ENCODE results near the gene NUDCD2. TPM values are rescaled to one million over a fixed set of nuclear protein-coding genes. Genes with fewer than 3 reads are reported as not detected.
A peak's percentile ranks its signal among the peaks of the same experiment; 100 is the strongest.

The NUDCD2 gene
- total and polyA plus RNA-seq, 9 of the 15 experiments (the other 6 are each of a cell fraction or from before 2014, with no cell fraction given), result 14.6 to 76.9 (median 32.5) TPM

GRCh38 chr5:163459819-163460561 is at the start of gene NUDCD2 (continued):
- TF ChIP-seq, protein P1, sequence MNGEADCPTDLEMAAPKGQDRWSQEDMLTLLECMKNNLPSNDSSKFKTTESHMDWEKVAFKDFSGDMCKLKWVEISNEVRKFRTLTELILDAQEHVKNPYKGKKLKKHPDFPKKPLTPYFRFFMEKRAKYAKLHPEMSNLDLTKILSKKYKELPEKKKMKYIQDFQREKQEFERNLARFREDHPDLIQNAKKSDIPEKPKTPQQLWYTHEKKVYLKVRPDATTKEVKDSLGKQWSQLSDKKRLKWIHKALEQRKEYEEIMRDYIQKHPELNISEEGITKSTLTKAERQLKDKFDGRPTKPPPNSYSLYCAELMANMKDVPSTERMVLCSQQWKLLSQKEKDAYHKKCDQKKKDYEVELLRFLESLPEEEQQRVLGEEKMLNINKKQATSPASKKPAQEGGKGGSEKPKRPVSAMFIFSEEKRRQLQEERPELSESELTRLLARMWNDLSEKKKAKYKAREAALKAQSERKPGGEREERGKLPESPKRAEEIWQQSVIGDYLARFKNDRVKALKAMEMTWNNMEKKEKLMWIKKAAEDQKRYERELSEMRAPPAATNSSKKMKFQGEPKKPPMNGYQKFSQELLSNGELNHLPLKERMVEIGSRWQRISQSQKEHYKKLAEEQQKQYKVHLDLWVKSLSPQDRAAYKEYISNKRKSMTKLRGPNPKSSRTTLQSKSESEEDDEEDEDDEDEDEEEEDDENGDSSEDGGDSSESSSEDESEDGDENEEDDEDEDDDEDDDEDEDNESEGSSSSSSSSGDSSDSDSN (IDR thresholded peaks at IDR 0.05; ENCODE audit: borderline replicate concordance in 1 of 2, low read depth in 2 of 2, low read length in 2 of 2), result peak; percentile 43 to 80; a peak in 2 of 4 replicates
- TF ChIP-seq CHD2 (IDR thresholded peaks at IDR 0.05; ENCODE audit: low read depth, low read length), result peak; percentile 47; the same call in 1 of the 2 replicates
- TF ChIP-seq SUPT5H (IDR thresholded peaks at IDR 0.05), result peak; percentile 90
- TF ChIP-seq DNMT1 (IDR thresholded peaks at IDR 0.05), result no peak
- no peak for TF ChIP-seq ZNF224 (CRISPR knock-in tag; IDR thresholded peaks at IDR 0.05)
- no peak; the same call in 1 of the 2 replicates for TF ChIP-seq HCFC1 (IDR thresholded peaks at IDR 0.05; ENCODE audit: low read depth, low read length)
- TF ChIP-seq NCOA1 (IDR thresholded peaks at IDR 0.05; ENCODE audit: low read depth), result peak; percentile 38; the same call in 1 of the 2 replicates
- no peak for TF ChIP-seq KDM4B (IDR thresholded peaks at IDR 0.05; ENCODE audit: borderline replicate concordance in 2 of 2, low read depth in 1 of 2)
- TF ChIP-seq ZNF354B (CRISPR knock-in tag; IDR thresholded peaks at IDR 0.05), result no peak
- TF ChIP-seq U2AF1 (optimal IDR thresholded peaks at IDR 0.05; ENCODE audit: low read depth, low read length), result no peak
- TF ChIP-seq POLR2H (tag; IDR thresholded peaks at IDR 0.05; ENCODE audit: low read depth), result no peak; the same call in 1 of the 2 replicates
- TF ChIP-seq CLOCK (CRISPR knock-in tag; IDR thresholded peaks at IDR 0.05; ENCODE audit: borderline replicate concordance), result no peak
- TF ChIP-seq, protein P2, sequence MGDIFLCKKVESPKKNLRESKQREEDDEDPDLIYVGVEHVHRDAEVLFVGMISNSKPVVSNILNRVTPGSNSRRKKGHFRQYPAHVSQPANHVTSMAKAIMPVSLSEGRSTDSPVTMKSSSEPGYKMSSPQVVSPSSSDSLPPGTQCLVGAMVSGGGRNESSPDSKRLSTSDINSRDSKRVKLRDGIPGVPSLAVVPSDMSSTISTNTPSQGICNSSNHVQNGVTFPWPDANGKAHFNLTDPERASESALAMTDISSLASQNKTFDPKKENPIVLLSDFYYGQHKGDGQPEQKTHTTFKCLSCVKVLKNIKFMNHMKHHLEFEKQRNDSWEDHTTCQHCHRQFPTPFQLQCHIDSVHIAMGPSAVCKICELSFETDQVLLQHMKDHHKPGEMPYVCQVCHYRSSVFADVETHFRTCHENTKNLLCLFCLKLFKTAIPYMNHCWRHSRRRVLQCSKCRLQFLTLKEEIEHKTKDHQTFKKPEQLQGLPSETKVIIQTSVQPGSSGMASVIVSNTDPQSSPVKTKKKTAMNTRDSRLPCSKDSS (IDR thresholded peaks at IDR 0.05; ENCODE audit: low read depth, partially characterized antibody), result no peak
- TF ChIP-seq GMEB1 (CRISPR knock-in tag; IDR thresholded peaks at IDR 0.05), result peak; percentile 68; the same call in 1 of the 2 replicates
- TF ChIP-seq SMARCE1 (IDR thresholded peaks at IDR 0.05), result peak; percentile 62; the same call in 1 of the 2 replicates
- TF ChIP-seq SOX6 (IDR thresholded peaks at IDR 0.05), result peak; percentile 46; the same call in 1 of the 2 replicates
- TF ChIP-seq ETV1 (tag; conservative IDR thresholded peaks at IDR 0.05; ENCODE audit: low read depth), result peak; percentile 63
- peak; percentile 32; the same call in 1 of the 2 replicates for TF ChIP-seq MTA1 (IDR thresholded peaks at IDR 0.05; ENCODE audit: borderline replicate concordance)
- no peak for TF ChIP-seq CCNT2 (IDR thresholded peaks at IDR 0.05; ENCODE audit: borderline replicate concordance, extremely low read depth, insufficient read length, low read depth, low read length)
- TF ChIP-seq CREM (IDR thresholded peaks at IDR 0.05; ENCODE audit: low read depth), result peak; percentile 85

Data from K562 (cell line).